Activated naive CD8-positive, alpha-beta T cell treated with anti-CD3 and anti-CD28 coated beads, Interleukin-2, amount 50 U/mL, for 16 hours (primary cell): ENCODE measurements around the gene BUD13.
"Not testable (repeated sequence)": the region's sequence is repeated elsewhere in the genome, so short reads cannot be mapped to it uniquely, and the experiment has no call there.

Experiments used
- DNase-seq: peaks from one replicate; pipeline ENCODE4 v3.0.0-alpha.2; 2020; ENCODE audit warnings: low read depth, low spot score

Gene BUD13

GRCh38 chr11:116792144-116792868 is 19.5 kb upstream of the BUD13 start:
- DNase-seq: no peak

- DNase-seq: no peak
Observed at GRCh38 chr11:116791813-116792143, 19.0 kb upstream of the BUD13 start, which contains the start of gene APOA5. TSS of gene APOA5 (minus strand) at chr11:116791879. CDS start at chr11:116791860, 19 bp downstream.

GRCh38 chr11:116791002-116791812 is 18.4 kb upstream of the BUD13 start:
- peak; percentile 54 for DNase-seq

- no peak for DNase-seq
Observed at GRCh38 chr11:116790167-116791001, 17.6 kb upstream of the BUD13 start.

- DNase-seq: no peak
Observed at GRCh38 chr11:116788975-116789374, 16.2 kb upstream of the BUD13 start.

GRCh38 chr11:116788534-116788933 is 15.7 kb upstream of the BUD13 start:
- DNase-seq: no peak

- peak; percentile 64 for DNase-seq
Observed at GRCh38 chr11:116787786-116788486, 15.1 kb upstream of the BUD13 start, which contains the start of gene ZPR1. TSS of gene ZPR1 (minus strand) at chr11:116788023. CDS start at chr11:116787990, 33 bp downstream.

GRCh38 chr11:116787436-116787785 is 14.6 kb upstream of the BUD13 start:
- no peak for DNase-seq

GRCh38 chr11:116786966-116787365 is 14.2 kb upstream of the BUD13 start:
- DNase-seq: no peak

- DNase-seq: no peak
Observed at GRCh38 chr11:116786326-116786725, 13.5 kb upstream of the BUD13 start.

- DNase-seq: no peak
Observed at GRCh38 chr11:116782728-116783127, 9.9 kb upstream of the BUD13 start.

- no peak for DNase-seq
Observed at GRCh38 chr11:116778556-116778955, 5.8 kb upstream of the BUD13 start.

- no peak for DNase-seq
Observed at GRCh38 chr11:116777056-116777455, 4.3 kb upstream of the BUD13 start.

- DNase-seq: no peak
Observed at GRCh38 chr11:116776522-116776984, 3.8 kb upstream of the BUD13 start.

GRCh38 chr11:116775975-116776374 is 3.2 kb upstream of the BUD13 start:
- no peak for DNase-seq

GRCh38 chr11:116774661-116775060 is 1.9 kb upstream of the BUD13 start:
- DNase-seq: no peak

GRCh38 chr11:116773203-116774097 is 663 bp upstream of the BUD13 start:
- no peak for DNase-seq

- DNase-seq: no peak
Observed at GRCh38 chr11:116771935-116772334, 852 bp downstream of the BUD13 start.

- no peak for DNase-seq
Observed at GRCh38 chr11:116762132-116762531, 10.7 kb downstream of the BUD13 start.

GRCh38 chr11:116756044-116756443 is 16.7 kb downstream of the BUD13 start:
- DNase-seq: not testable (repeated sequence)
